ENCODE results near the gene FBLN2.
"Not testable (repeated sequence)": the region's sequence is repeated elsewhere in the genome, so short reads cannot be mapped to it uniquely, and the experiment has no call there.

The FBLN2 gene

DNA sequence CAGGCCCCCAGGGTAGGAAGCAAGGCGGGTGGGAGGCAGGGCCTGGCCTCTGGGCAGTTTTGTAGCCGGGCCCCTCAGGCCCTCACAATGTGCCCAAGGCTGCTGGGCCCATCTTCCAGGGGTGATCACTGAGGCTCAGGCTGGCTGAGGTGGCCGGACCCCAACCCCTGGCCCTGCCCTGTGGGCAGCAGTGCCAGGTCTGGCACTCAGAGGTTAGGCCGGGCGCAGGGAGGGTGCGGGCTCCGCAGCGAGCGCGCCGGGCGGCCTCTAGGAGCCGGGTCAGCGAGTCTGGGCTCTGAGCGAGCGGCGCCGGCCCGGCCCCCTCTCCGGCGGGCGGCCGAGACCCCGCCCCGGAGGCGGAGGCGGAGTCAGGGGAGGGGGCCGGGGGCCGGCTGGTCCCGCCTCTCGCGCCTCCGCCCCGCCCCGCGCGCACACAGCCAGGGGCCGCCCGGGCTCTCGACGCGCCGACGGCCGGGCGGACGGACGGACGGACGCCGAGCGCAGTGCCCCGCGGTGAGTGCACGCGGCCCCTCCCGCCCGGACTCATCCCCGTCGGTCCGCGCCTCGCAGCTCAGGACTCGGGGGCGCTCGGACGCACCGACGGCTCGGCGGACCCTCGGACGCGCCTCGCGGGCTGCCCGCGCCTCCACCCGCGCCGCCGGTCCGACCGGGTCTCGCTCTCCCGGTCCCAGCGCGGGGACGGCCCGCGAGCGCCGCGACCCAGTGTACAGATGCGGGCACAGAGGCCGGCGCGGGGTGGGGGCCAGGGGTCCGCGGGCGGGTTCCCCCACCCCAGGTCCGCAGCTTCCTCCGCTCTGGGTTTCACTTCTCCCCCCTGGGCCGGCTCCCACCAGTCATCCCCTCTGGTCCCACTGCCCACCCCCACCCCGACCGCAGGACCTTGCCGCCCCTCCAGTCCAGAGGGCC, at the start of gene FBLN2:
Gene FBLN2 (plus strand): TSS at position 430 of the 927 bp plus-strand sequence. CDS start 21,231 bp downstream, outside the sequence.
- H3K4me3 ChIP-seq (ENCODE audit: low read depth, low read length), result peak within 1 kb of the TSS; percentile 30

DNA sequence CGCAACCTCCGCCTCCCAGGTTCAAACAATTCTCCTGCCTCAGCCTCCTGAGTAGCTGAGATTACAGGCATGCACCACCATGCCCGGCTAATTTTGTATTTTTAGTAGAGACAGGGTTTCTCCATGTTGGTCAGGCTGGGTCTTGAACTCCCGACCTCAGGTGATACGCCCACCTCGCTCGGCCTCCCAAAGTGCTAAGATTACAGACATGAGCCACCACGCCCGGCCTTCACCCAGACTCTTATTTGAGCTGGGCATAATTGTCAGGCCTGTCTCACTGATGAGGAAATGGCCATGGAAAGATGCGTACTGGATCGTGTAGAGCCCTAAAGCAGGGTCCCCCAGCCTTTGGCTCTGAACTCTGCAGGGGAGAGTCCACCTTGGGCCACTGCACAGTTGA, 49.7 kb upstream of the FBLN2 start:
- H3K4me3 ChIP-seq (ENCODE audit: low read depth, low read length), result not testable (repeated sequence)

DNA sequence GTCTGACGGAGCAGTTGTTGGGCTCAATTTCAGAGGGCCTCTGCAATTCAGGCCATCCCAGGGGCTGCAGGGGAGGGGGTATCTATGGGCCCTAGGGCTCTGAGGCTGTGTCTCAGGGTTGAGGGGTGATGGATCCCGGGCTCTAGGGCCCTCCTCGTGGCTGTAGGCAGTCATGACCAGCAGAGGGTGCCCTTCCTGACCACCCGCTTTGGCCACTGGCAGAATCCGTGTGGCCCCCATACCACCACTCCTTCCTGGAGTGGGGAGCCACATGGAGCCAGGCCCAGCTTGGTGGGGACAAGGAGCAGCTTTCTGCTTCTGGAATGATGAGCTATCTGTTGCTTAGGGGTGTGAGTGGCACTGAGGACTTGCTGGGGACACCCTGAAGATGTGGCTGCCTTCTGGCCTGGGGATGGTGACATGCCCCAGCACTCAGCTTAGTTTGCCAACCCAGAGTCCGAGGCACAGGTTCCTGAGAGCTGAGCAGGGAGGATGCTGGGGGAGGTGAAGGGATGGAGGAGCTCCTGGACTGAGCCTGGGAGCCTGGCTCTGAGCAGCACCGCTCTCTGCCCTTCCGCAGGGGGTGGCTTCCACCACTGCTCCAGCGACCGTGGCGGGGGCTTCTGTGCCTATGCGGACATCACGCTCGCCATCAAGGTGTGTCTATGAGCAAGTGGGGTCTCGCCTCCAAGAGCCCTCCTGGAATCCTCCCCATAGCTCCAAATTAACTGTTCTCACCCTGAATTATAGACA, 48.6 kb upstream of the FBLN2 start:
- H3K4me3 ChIP-seq (ENCODE audit: low read depth, low read length), result no peak overlapping the region

DNA sequence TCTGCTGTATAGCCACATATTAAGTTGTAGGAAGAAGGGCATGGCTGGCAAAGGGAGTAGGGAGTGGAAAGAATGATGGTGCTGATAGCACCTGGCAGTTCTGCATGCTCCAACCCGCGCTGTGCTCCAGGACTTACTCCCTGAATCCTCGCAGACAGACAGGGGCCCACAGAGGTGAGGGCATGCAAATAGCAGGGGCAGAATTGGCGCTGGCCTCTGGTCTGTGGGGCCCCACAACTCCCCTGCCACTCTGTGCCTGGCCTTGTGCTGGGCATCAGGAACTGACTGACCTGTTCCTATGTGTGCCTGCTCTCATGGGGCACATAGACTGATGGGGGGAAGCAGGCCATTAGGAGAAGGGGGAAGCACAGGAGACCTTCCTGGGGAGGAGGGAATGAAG, 47.9 kb upstream of the FBLN2 start:
- H3K4me3 ChIP-seq (ENCODE audit: low read depth, low read length), result no peak overlapping the region

DNA sequence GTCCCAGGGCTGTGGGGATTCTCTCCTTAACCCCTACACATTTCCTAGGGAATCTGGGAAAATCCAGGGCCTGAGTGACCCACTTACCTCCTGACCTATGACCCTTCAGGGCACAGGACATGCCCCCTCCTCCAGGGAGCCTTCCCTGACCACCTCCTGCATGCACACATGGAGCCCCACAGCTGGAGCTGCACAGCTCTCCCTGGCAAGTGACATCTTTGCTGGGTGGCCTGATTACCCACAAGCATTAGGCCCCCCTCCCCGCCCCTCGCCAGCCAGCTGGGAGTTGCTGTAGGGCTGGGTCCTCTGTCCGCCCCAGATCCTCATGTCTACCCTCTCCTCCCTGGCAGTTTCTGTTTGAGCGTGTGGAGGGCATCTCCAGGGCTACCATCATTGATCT, 47.4 kb upstream of the FBLN2 start:
- no peak overlapping the region for H3K4me3 ChIP-seq (ENCODE audit: low read depth, low read length)

DNA sequence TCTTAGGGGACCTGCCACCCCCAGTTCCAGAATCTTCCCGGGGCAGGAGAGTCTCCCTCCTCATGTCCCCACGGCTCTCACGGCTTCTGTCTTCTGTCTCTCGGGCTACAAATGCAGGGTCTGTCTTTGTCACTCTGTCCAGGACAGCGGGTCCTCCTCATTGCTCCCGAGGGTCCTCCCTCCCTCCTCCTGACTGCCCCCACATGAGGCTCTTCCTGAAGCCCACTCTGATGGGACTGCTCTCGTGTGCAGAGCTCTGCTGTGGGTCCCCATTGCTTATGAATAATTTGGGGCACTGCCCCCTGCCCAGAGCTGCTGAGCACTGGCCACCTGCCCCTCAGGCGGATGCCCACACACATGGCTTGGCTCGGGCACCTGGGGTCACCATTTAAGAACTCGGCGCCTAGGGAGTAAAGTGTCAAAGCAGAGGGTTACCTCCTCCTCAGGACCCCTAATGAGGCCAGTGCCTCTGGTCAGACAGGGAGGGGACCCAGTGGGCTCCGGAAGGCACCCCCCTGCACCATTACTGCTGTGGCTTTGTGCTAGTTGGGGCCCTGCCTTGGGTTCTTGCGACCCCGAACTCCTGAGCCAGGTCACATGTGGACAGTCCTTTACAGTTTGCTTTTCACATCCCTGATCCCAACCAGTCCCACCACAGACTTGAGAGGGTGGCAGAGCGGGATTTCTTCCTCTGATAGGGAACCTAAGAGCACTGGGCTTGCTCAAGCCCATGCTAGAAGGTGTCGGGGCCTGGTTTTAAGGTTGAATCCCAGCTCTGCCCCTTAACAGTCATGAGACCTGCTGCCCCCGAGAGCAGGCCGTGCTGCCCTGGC, 46.8 kb upstream of the FBLN2 start:
- H3K4me3 ChIP-seq (ENCODE audit: low read depth, low read length), result no peak overlapping the region

DNA sequence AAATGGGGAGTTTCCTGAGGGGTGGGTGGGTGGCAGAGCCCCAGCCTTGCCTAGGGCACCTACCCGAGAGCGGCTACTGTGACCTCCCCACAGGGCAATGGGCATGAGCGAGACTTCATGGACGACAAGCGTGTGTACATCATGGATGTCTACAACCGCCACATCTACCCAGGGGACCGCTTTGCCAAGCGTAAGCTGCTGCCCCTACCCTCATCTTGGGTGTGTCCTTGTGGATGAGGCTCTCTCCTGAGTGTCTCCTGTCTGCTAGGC, 46.2 kb upstream of the FBLN2 start:
- no peak overlapping the region for H3K4me3 ChIP-seq (ENCODE audit: low read depth, low read length)

DNA sequence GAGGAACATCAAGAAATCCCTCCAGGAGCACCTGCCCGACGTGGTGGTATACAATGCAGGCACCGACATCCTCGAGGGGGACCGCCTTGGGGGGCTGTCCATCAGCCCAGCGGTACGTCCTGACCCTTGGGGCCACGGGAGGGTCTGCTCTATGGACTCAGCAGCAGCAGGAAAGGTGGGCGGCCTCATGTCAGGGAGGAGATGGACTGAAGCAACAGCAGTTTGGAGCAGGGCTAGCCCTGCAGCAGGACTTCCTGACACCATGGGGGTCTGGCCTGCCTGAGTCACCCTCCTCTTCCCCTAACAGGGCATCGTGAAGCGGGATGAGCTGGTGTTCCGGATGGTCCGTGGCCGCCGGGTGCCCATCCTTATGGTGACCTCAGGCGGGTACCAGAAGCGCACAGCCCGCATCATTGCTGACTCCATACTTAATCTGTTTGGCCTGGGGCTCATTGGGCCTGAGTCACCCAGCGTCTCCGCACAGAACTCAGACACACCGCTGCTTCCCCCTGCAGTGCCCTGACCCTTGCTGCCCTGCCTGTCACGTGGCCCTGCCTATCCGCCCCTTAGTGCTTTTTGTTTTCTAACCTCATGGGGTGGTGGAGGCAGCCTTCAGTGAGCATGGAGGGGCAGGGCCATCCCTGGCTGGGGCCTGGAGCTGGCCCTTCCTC, 44.6 kb upstream of the FBLN2 start:
- H3K4me3 ChIP-seq (ENCODE audit: low read depth, low read length), result no peak overlapping the region

DNA sequence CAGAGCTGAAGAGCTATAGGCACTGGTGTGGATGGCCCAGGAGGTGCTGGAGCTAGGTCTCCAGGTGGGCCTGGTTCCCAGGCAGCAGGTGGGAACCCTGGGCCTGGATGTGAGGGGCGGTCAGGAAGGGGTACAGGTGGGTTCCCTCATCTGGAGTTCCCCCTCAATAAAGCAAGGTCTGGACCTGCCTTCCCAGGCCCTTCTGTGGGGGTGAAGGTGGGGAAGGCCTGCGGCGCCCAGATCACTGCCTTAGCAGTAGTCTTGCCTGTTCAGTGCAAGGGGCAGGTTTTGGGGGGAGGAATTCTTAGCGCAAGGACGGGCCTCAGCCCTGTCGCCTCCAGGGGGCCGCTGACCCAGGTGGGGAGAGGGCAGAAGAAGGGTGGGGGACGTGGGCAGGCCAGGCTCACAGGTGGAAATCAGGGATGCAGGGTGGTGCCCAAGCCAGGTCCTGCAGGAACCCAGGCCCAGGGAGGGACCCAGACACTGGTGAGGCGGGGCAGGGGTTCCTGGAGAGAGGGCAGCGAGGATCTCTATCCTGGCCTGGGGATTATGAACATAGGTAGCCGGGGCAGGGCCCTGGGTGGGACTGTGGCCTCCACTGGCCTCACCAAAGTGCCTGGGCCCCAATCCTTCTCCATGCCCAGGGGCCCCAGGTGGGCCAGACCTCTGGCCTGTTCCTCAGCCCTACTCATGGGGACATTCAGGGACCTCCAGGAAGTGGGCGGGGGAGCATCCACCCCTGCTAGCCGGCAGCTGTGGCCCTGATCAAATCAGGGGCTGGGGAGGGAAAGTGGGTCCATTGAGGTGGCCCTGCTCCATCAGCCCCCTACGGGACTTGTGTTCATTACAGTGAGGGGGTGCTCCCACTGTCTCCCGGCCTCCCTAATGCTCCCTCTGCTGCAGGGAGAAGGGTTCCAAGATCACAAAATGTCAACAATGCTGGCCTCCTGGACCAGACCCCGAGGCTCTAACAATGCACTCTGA, 43.5 kb upstream of the FBLN2 start:
- no peak overlapping the region for H3K4me3 ChIP-seq (ENCODE audit: low read depth, low read length)

DNA sequence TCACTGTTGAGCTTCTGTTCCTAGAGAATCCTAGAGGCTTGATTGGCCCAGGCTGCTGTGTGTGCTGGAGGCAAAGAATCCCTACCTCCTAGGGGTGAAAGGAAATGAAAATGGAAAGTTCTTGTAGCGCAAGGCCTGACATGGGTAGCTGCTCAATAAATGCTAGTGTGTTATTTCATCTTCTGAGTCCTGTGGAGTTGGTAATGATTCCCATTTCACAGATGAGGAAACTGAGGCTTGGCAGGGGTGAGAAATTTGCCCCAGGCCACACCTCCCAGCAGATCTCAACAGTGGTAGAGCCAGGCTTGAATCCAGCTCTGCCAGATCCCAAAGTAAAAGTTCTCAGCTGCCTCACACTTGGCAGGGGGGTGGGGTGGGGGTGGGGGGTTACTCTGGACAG, 42.7 kb upstream of the FBLN2 start:
- no peak overlapping the region for H3K4me3 ChIP-seq (ENCODE audit: low read depth, low read length)

DNA sequence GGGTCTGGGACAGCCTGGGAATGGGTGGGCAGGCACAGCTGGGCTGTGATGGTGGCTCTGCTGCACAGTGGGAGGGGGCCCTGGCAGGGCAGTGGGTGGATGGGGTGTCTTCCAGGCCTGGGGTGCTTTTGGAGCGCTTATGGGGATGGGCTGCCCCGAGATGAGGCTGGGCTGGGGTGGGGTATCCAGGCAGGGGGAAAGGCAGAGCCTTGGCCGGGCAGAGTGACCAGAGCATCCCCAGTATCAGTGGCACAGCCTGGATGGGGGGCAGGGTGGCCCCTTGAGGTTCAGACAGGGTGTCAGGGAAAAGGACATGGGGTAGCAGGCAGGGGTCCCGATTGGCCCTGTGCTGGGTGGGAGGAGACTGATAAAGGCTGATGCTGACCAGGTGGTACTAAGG, 42.2 kb upstream of the FBLN2 start:
- H3K4me3 ChIP-seq (ENCODE audit: low read depth, low read length), result no peak overlapping the region

DNA sequence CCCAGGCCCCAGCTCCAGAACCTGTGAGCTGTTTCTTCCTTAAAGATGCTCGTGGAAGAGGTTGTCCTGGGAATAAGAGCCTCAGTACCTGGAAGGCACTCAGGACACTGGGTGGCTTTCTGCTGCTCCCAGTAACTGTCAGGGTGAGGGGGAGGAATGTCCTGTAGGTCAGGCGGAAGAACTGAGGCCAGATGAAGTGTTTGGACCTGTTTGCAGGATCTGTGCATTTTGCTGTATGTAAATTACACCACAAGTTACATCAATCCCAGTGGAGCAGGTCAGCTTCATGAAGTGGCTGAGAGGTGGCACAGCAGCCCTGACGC, 41.7 kb upstream of the FBLN2 start:
- H3K4me3 ChIP-seq (ENCODE audit: low read depth, low read length), result no peak overlapping the region

DNA sequence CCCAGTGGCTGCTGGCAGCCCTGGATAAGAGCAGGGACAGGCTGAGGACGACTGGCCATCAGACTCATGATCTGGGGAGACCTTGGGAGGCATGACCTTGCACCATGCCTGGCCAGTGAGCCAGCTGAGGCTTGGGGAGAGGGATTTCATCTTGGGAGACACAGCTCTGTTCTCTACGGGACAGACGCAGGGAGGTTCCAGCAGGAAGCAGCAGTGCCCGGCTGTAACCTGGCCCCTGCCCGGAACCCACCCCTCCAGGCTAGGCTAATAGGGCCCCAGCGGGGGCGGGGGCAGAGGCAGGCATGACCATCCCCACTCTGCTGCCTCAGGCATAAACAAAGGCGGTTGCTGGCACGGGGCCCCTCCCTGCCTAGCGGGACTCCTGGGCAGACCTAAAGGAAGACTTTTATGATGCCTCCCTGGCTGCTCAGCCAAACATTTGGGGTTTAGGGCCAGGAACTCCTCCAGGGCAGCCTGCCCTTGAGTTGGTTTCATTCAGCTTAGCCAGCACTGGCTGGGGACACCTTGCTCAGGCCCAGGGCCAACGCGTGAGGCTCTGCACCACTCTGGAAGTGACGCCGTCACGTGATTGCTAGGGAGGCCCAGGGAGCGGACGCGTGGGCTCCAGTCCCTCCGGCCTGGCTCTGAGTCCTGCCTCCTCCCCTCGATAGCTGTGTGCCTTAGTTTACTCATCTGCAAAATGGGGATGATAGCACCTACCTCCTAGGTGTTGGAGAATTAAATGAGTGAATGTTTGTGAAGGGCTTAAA, 41.2 kb upstream of the FBLN2 start:
- H3K4me3 ChIP-seq (ENCODE audit: low read depth, low read length), result no peak overlapping the region

DNA sequence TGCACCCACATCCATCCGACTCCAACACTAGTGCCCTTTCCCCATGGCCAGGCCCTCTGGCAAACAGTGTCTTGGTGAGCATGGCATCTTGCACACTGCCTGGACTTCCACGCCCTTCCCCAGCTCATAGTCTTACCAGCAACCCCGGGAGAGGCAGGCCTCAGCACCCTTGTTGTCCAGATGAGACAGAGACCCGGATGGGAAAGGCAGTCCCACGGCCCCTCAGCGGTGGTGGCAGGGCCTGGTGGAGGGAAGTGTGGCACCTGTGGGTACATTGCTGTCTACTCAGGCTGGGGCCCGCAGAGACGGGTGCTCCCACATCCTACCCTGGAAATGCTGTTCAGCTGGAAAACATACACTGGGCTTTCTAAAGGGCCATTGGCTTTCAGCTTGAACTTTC, 40.4 kb upstream of the FBLN2 start:
- no peak overlapping the region for H3K4me3 ChIP-seq (ENCODE audit: low read depth, low read length)

DNA sequence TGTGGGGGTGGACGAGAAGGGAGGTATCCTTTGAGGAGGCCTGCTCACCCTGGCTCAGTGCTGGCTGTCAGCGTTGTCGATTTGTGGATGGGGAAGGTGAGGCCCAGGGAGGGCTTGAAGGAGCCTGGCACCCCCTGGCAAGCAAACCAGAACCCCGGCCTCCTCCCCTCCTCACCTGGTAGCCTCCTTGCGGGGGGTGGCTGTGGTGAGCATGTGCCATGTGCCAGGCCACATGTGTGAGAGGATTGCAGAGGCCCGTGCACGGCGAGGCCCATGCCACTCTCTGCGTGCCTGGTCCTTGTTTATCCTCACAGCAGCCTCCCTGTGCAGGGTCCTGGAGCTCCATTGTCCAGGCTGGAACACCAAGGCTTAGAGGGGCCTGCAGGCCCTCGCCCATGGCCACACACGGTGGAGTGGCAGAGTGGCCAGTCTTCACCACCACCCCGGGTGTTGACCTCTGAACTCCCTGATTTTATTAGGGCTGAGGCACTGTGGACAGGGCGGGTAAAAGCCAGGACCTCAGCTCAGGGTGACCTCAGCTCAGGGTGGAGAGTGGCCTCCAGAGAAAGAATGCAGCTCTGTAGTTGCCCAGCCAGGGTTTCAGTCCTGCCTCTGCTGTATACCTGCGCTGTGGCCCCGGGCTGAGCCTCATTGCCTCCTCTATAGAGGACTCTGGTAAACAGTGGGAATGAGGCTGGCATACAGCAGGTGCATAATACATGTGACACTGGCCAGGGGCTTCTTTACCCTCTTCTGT, 39.7 kb upstream of the FBLN2 start:
- H3K4me3 ChIP-seq (ENCODE audit: low read depth, low read length), result no peak overlapping the region

DNA sequence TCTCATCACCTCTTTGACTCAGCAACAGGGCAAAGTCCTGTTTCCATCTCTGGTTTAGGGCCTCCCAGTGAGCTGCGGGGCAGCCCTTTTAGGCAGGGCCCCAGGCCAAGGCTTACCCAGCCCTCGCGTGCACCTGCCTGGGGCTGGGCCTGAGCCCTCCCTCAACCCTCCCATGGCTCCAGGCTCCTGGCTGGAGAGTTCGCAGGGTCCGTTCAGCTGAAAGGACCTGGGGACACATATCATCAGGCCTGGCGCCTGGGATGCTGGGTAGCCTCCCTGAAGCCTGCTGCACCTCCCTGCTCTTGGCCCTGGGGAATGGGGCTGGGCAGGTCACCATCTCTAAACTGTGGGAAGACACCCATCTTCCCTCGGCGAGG, 39.1 kb upstream of the FBLN2 start:
- H3K4me3 ChIP-seq (ENCODE audit: low read depth, low read length), result no peak overlapping the region

DNA sequence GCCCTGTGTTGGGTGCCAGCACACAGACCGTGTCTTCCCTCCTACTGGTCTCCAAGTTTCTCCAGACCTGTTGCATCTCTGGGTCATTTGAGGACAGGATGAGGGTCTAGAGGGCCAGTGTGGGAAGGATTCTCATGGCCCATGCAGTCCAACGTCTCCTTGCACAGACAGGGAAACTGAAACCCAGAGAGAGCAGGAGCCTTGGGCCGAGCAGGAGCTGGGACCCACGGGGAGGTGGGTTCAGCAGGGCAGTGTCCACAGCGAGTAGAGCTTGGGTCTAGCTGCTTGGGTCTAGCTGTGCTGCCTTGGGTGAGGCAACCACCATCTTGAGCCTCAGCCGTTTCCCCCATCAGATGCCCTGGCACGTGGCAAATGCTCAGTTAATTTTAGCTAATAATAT, 36.5 kb upstream of the FBLN2 start:
- H3K4me3 ChIP-seq (ENCODE audit: low read depth, low read length), result no peak overlapping the region

DNA sequence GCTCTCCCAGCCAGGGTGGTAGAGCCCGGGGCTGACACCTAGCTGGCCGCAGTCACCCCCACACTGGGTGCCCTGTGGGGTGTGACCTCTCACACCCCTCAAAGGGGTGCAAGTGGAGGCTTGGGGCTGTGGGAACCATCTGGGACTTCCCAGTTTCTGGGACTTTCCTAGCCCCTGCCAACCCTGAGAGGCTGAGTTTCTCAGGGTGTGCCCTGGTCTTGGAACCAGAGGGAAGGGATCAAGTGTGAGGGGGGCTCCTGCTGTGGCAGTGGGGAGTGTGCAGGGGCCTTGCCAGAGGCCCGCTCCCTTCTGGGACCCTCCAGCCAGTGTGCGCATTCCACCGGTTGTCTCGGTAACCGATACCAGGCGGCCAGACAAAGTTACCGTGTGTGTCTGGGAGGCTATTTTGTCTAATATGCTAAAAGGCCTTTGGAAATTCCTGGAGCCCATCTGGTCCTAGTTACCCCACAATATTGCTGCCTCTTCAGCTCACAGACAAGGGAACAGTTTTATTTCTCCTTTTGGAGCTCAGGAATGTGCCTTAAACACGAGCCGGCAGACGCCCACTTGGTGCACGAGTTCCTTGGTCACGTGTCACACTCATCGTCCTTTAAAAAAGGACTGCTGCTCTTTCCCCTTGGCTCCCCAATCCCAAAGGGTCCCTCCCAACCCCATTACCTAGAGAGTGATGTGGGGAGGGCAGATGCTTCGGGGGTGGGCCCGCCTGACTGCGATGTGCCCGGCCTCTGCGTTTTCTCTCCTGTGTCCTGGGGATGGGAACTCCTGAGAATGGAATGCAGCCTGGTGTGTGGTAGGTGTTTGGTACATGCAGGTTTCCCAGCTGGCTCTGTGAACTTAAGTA, 35.6 kb upstream of the FBLN2 start:
- no peak overlapping the region for H3K4me3 ChIP-seq (ENCODE audit: low read depth, low read length)

Measured in iPS-11a (cell line).